ENCODE results near the gene ERRFI1. TPM values are rescaled to one million over a fixed set of nuclear protein-coding genes. Genes with fewer than 3 reads are reported as not detected.

ERRFI1 gene
- total and polyA plus RNA-seq, 2 of the 8 experiments (the other 6 are each of a cell fraction or from before 2014, with no cell fraction given), result 23.4 to 46.1 TPM

DNA sequence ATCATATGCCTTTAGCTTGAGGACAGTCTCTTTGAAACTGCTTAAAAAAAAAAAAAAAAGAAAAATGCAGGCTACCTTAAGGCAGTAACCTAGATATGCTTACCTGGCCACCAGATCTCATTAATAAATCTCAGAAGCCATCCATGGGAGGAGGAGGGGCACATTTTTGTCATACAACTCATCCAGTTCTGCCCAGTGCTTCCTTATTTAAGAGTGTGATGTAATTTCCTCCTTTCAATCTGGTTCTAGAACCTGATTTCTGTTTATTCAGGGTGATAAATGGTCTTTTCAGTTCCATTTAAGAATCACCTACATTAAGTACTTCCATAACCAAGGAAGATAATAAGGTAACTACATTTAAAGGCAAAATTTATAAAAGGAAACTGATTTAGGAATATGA is 6.1 kb downstream of the ERRFI1 start (continued):
- TF ChIP-seq, protein P1, sequence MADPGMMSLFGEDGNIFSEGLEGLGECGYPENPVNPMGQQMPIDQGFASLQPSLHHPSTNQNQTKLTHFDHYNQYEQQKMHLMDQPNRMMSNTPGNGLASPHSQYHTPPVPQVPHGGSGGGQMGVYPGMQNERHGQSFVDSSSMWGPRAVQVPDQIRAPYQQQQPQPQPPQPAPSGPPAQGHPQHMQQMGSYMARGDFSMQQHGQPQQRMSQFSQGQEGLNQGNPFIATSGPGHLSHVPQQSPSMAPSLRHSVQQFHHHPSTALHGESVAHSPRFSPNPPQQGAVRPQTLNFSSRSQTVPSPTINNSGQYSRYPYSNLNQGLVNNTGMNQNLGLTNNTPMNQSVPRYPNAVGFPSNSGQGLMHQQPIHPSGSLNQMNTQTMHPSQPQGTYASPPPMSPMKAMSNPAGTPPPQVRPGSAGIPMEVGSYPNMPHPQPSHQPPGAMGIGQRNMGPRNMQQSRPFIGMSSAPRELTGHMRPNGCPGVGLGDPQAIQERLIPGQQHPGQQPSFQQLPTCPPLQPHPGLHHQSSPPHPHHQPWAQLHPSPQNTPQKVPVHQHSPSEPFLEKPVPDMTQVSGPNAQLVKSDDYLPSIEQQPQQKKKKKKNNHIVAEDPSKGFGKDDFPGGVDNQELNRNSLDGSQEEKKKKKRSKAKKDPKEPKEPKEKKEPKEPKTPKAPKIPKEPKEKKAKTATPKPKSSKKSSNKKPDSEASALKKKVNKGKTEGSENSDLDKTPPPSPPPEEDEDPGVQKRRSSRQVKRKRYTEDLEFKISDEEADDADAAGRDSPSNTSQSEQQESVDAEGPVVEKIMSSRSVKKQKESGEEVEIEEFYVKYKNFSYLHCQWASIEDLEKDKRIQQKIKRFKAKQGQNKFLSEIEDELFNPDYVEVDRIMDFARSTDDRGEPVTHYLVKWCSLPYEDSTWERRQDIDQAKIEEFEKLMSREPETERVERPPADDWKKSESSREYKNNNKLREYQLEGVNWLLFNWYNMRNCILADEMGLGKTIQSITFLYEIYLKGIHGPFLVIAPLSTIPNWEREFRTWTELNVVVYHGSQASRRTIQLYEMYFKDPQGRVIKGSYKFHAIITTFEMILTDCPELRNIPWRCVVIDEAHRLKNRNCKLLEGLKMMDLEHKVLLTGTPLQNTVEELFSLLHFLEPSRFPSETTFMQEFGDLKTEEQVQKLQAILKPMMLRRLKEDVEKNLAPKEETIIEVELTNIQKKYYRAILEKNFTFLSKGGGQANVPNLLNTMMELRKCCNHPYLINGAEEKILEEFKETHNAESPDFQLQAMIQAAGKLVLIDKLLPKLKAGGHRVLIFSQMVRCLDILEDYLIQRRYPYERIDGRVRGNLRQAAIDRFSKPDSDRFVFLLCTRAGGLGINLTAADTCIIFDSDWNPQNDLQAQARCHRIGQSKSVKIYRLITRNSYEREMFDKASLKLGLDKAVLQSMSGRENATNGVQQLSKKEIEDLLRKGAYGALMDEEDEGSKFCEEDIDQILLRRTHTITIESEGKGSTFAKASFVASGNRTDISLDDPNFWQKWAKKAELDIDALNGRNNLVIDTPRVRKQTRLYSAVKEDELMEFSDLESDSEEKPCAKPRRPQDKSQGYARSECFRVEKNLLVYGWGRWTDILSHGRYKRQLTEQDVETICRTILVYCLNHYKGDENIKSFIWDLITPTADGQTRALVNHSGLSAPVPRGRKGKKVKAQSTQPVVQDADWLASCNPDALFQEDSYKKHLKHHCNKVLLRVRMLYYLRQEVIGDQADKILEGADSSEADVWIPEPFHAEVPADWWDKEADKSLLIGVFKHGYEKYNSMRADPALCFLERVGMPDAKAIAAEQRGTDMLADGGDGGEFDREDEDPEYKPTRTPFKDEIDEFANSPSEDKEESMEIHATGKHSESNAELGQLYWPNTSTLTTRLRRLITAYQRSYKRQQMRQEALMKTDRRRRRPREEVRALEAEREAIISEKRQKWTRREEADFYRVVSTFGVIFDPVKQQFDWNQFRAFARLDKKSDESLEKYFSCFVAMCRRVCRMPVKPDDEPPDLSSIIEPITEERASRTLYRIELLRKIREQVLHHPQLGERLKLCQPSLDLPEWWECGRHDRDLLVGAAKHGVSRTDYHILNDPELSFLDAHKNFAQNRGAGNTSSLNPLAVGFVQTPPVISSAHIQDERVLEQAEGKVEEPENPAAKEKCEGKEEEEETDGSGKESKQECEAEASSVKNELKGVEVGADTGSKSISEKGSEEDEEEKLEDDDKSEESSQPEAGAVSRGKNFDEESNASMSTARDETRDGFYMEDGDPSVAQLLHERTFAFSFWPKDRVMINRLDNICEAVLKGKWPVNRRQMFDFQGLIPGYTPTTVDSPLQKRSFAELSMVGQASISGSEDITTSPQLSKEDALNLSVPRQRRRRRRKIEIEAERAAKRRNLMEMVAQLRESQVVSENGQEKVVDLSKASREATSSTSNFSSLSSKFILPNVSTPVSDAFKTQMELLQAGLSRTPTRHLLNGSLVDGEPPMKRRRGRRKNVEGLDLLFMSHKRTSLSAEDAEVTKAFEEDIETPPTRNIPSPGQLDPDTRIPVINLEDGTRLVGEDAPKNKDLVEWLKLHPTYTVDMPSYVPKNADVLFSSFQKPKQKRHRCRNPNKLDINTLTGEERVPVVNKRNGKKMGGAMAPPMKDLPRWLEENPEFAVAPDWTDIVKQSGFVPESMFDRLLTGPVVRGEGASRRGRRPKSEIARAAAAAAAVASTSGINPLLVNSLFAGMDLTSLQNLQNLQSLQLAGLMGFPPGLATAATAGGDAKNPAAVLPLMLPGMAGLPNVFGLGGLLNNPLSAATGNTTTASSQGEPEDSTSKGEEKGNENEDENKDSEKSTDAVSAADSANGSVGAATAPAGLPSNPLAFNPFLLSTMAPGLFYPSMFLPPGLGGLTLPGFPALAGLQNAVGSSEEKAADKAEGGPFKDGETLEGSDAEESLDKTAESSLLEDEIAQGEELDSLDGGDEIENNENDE (IDR thresholded peaks at IDR 0.05; ENCODE audit: insufficient replicate concordance, low read length), result no peak
- TF ChIP-seq RXRA (IDR thresholded peaks at IDR 0.05; ENCODE audit: insufficient read depth, low read depth, low read length) (no peak), TBP (IDR thresholded peaks at IDR 0.05; ENCODE audit: low read depth, low read length) (no peak), CTBP2 (IDR thresholded peaks at IDR 0.05; ENCODE audit: borderline replicate concordance, insufficient read depth, insufficient read length, low read length) (no peak), HDAC2 (IDR thresholded peaks at IDR 0.05; ENCODE audit: borderline replicate concordance in 1 of 2, low read depth in 2 of 2, low read length in 2 of 2) (no peak), CHD2 (IDR thresholded peaks at IDR 0.05; ENCODE audit: low read length) (no peak), BCL11A (IDR thresholded peaks at IDR 0.05; ENCODE audit: low read depth in 2 of 2, low read length in 2 of 2) (no peak), SP1 (IDR thresholded peaks at IDR 0.05; ENCODE audit: low read depth, low read length) (no peak), SUZ12 (IDR thresholded peaks at IDR 0.05; ENCODE audit: low read length) (no peak)
- TF ChIP-seq, protein P2, sequence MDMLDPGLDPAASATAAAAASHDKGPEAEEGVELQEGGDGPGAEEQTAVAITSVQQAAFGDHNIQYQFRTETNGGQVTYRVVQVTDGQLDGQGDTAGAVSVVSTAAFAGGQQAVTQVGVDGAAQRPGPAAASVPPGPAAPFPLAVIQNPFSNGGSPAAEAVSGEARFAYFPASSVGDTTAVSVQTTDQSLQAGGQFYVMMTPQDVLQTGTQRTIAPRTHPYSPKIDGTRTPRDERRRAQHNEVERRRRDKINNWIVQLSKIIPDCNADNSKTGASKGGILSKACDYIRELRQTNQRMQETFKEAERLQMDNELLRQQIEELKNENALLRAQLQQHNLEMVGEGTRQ (IDR thresholded peaks at IDR 0.05; ENCODE audit: low read length), result no peak

Data from H1 (cell line).